SK-N-SH treated with all-trans-retinoic acid at 6 μM for 48 hours (cell line): ENCODE results near the gene PPP2R5A.

Experiments used
- ATAC-seq: fragments of 200-7000 bp; cut with Tn5 transposase; 3 replicates; pipeline ENCODE4 v1.9.1; 2020; ENCODE audit warnings: mild to moderate bottlenecking, moderate library complexity
- ARNTL ChIP-seq: fragments of 450-650 bp; formaldehyde crosslinking; IDR thresholded peaks from 2 replicates; pipeline ENCODE4 v1.5.0; 2020; ENCODE audit warnings: low read depth, mild to moderate bottlenecking, moderate library complexity, borderline replicate concordance
- BACH2 ChIP-seq: fragments of 250-450 bp; sonication (Bioruptor Pico); IDR thresholded peaks from 2 replicates; pipeline ENCODE4 v1.9.0; 2021; ENCODE audit warnings: mild to moderate bottlenecking, borderline replicate concordance
- CREB5 ChIP-seq: fragments of 250-450 bp; sonication (Bioruptor Pico); IDR thresholded peaks from 2 replicates; pipeline ENCODE4 v1.5.1; 2020; ENCODE audit warnings: low read depth, mild to moderate bottlenecking, moderate library complexity
- CSDC2 ChIP-seq: fragments of 250-450 bp; sonication (Bioruptor Pico); IDR thresholded peaks from 2 replicates; pipeline ENCODE4 v1.5.0; 2020; ENCODE audit warnings: mild to moderate bottlenecking, moderate library complexity
- ESRRG ChIP-seq: fragments of 250-450 bp; sonication (Bioruptor Pico); IDR thresholded peaks from 2 replicates; pipeline ENCODE4 v1.6.1; 2021; ENCODE audit warnings: mild to moderate bottlenecking
- GLIS3 ChIP-seq: fragments of 250-450 bp; sonication (Bioruptor Pico); IDR thresholded peaks from 2 replicates; pipeline ENCODE4 v1.5.0; 2020; ENCODE audit warnings: mild to moderate bottlenecking, moderate library complexity
- ISL1 ChIP-seq: fragments of 250-450 bp; sonication (Bioruptor Pico); IDR thresholded peaks from 2 replicates; pipeline ENCODE4 v2.1.2; 2022; ENCODE audit warnings: mild to moderate bottlenecking, moderate library complexity
- OSR1 ChIP-seq: fragments of 250-450 bp; sonication (Bioruptor Pico); IDR thresholded peaks from 2 replicates; pipeline ENCODE4 v1.8.0; 2022; ENCODE audit warnings: moderate library complexity, mild to moderate bottlenecking, inconsistent platforms
- PATZ1 ChIP-seq: fragments of 250-450 bp; sonication (Bioruptor Pico); IDR thresholded peaks from 2 replicates; pipeline ENCODE4 v1.8.0; 2020; ENCODE audit warnings: mild to moderate bottlenecking, moderate library complexity, borderline replicate concordance
- POU6F1 ChIP-seq: fragments of 250-450 bp; sonication (Bioruptor Pico); IDR thresholded peaks from 2 replicates; pipeline ENCODE4 v1.8.0; 2021; ENCODE audit warnings: low read depth, mild to moderate bottlenecking, moderate library complexity, borderline replicate concordance
- PPARA ChIP-seq: fragments of 250-450 bp; sonication (Bioruptor Pico); IDR thresholded peaks from 2 replicates; pipeline ENCODE4 v1.5.0; 2020; ENCODE audit warnings: mild to moderate bottlenecking, borderline replicate concordance
- RARB ChIP-seq: fragments of 250-450 bp; sonication (Bioruptor Pico); IDR thresholded peaks from 2 replicates; pipeline ENCODE4 v1.8.0; 2021; ENCODE audit warnings: mild to moderate bottlenecking, moderate library complexity
- SNAI2 ChIP-seq: fragments of 250-450 bp; sonication (Bioruptor Pico); IDR thresholded peaks from 2 replicates; pipeline ENCODE4 v1.5.0; 2020; ENCODE audit warnings: mild to moderate bottlenecking, moderate library complexity
- TOX ChIP-seq: fragments of 250-450 bp; sonication (Bioruptor Pico); IDR thresholded peaks from 2 replicates; pipeline ENCODE4 v1.8.0; 2021; ENCODE audit warnings: mild to moderate bottlenecking, moderate library complexity, borderline replicate concordance
- TSHZ2 ChIP-seq: fragments of 250-450 bp; sonication (Bioruptor Pico); IDR thresholded peaks from 2 replicates; pipeline ENCODE4 v1.5.0; 2020; ENCODE audit warnings: mild to moderate bottlenecking, moderate library complexity
- ZC3H10 ChIP-seq: fragments of 250-450 bp; sonication (Bioruptor Pico); IDR thresholded peaks from 2 replicates; pipeline ENCODE4 v1.5.1; 2021; ENCODE audit warnings: mild to moderate bottlenecking, moderate library complexity
- ZFP3 ChIP-seq: fragments of 250-450 bp; sonication (Bioruptor Pico); IDR thresholded peaks from 2 replicates; pipeline ENCODE4 v1.5.0; 2020; ENCODE audit warnings: mild to moderate bottlenecking, moderate library complexity
- ZFP30 ChIP-seq: fragments of 450-650 bp; formaldehyde crosslinking; IDR thresholded peaks from 2 replicates; pipeline ENCODE4 v1.5.0; 2022; ENCODE audit warnings: mild to moderate bottlenecking, moderate library complexity
- ZNF565 ChIP-seq: fragments of 450-650 bp; formaldehyde crosslinking; conservative IDR thresholded peaks from 2 replicates; pipeline ENCODE4 v1.5.0; 2020; ENCODE audit warnings: low read depth, mild to moderate bottlenecking, moderate library complexity
- ZNF70 ChIP-seq: fragments of 450-650 bp; formaldehyde crosslinking; IDR thresholded peaks from 2 replicates; pipeline ENCODE4 v1.5.0; 2020; ENCODE audit warnings: mild to moderate bottlenecking, moderate library complexity
- TF ChIP-seq, protein P1 (sequence below): fragments of 250-450 bp; sonication (Bioruptor Pico); IDR thresholded peaks from 2 replicates; pipeline ENCODE4 v1.5.1; 2021; ENCODE audit warnings: mild to moderate bottlenecking, moderate library complexity

Gene PPP2R5A

DNA sequence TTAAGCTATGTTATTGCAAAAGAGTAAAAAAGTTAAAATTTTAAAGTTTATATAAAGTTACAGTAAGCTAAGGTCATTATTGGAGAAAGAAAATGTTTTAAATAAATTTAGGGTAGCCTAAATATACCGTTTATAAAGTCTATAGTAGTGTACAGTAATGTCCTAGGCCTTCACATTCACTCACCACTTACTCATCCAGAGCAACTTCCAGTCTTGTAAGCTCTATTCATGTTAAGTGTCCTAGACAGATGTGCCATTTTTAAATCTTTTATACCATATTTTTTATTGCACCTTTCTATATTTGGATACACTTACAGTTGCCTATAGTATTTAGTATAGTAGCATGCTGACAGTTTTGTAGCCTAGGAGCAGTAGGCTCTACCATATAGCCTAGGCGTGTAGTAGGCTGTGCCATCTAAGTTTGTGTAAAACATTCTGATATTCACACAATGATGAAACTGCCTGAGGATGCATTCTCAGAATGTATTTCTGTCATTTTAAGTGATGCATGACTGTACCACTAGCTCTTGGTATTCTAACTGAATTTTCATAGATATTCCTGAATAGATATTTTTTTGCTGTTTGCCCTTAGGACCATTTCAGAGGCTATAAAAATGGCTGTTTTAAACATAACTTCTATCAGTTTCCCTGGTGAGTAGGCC lies 26.8 kb downstream of the PPP2R5A start:
- 0 out of 3 replicates have a peak, but pooled peaks have one; percentile 25 for ATAC-seq
- TF ChIP-seq GLIS3 (CRISPR knock-in tag), result no peak
- TF ChIP-seq TSHZ2, result no peak
- no peak for TF ChIP-seq SNAI2 (CRISPR knock-in tag)
- no peak for TF ChIP-seq PPARA (CRISPR knock-in tag)
- no peak for TF ChIP-seq ISL1
- no peak for TF ChIP-seq BACH2 (CRISPR knock-in tag)
- TF ChIP-seq POU6F1, result no peak

DNA sequence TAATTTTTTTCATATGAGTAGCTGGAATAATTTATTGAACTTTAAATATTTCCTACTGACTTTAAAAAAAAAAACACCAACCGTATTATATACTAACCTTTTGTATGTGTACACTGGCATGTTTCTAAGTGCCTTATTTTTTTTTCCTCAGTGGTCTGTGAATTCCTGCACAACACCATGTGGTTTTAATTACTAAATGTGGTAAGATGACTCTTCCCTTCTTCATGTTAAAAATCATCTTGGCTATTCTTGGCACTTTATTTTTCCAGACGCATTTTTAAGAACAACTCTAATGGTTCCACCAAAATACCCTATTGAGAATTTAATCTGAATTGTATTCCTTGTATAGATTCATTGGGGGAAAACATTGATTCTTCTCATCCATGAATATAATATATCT lies 28.4 kb downstream of the PPP2R5A start:
- peak; percentile 68 for ATAC-seq
- TF ChIP-seq BACH2 (CRISPR knock-in tag), result no peak
- TF ChIP-seq ESRRG (CRISPR knock-in tag), result no peak
- no peak for TF ChIP-seq ZNF70 (CRISPR knock-in tag)
- TF ChIP-seq GLIS3 (CRISPR knock-in tag), result no peak
- TF ChIP-seq CSDC2, result no peak
- TF ChIP-seq TOX, result no peak
- no peak for TF ChIP-seq POU6F1
- no peak for TF ChIP-seq ZFP30
- TF ChIP-seq, protein P1, sequence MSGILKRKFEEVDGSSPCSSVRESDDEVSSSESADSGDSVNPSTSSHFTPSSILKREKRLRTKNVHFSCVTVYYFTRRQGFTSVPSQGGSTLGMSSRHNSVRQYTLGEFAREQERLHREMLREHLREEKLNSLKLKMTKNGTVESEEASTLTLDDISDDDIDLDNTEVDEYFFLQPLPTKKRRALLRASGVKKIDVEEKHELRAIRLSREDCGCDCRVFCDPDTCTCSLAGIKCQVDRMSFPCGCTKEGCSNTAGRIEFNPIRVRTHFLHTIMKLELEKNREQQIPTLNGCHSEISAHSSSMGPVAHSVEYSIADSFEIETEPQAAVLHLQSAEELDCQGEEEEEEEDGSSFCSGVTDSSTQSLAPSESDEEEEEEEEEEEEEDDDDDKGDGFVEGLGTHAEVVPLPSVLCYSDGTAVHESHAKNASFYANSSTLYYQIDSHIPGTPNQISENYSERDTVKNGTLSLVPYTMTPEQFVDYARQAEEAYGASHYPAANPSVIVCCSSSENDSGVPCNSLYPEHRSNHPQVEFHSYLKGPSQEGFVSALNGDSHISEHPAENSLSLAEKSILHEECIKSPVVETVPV, result no peak
- TF ChIP-seq, all 23 proteins: peak for 0

- ATAC-seq, result no peak
- TF ChIP-seq PPARA (CRISPR knock-in tag) (no peak), ISL1 (no peak), ZFP3 (CRISPR knock-in tag) (no peak), SNAI2 (CRISPR knock-in tag) (no peak), BACH2 (CRISPR knock-in tag) (no peak), TSHZ2 (no peak), RARB (CRISPR knock-in tag) (no peak), ZNF565 (CRISPR knock-in tag) (no peak), CSDC2 (no peak), ZC3H10 (CRISPR knock-in tag) (no peak), GLIS3 (CRISPR knock-in tag) (no peak)
These were observed 30.0 kb downstream of the PPP2R5A start for GRCh38 chr1:212315184-212315583.

- ATAC-seq, result peak; percentile 67
- no peak for TF ChIP-seq RARB (CRISPR knock-in tag)
- TF ChIP-seq GLIS3 (CRISPR knock-in tag), result no peak
- no peak for TF ChIP-seq ZFP30
- no peak for TF ChIP-seq SNAI2 (CRISPR knock-in tag)
- no peak for TF ChIP-seq CREB5 (CRISPR knock-in tag)
- TF ChIP-seq PPARA (CRISPR knock-in tag), result no peak
- TF ChIP-seq ARNTL (CRISPR knock-in tag), result no peak
- no peak for TF ChIP-seq TOX
- no peak for TF ChIP-seq BACH2 (CRISPR knock-in tag)
- no peak for TF ChIP-seq PATZ1 (CRISPR knock-in tag)
- TF ChIP-seq OSR1 (CRISPR knock-in tag), result no peak
- no peak for TF ChIP-seq CSDC2
- TF ChIP-seq ISL1, result no peak
- TF ChIP-seq ESRRG (CRISPR knock-in tag), result no peak
- no peak for TF ChIP-seq ZC3H10 (CRISPR knock-in tag)
These were observed 30.7 kb downstream of the PPP2R5A start for GRCh38 chr1:212315907-212316306.
